PFSK-1 (cell line): ENCODE data around the gene TMA7B.

Source experiments
- FOXP2 ChIP-seq: optimal IDR thresholded peaks from 2 replicates; pipeline ENCODE3; 2011; ENCODE audit warnings: borderline replicate concordance, control low read depth, inconsistent platforms; ENCODE audit not compliant: insufficient read depth; ENCODE audit errors: extremely low read length, extremely low read depth
- POLR2AphosphoS5 ChIP-seq: IDR thresholded peaks from 2 replicates; pipeline ENCODE4 v1.6.1; 2012; ENCODE audit warnings: low read depth, mild to moderate bottlenecking, control low read depth, low read length, moderate library complexity
- SIN3A ChIP-seq: IDR thresholded peaks from 2 replicates; pipeline ENCODE4 v1.6.1; 2012; ENCODE audit warnings: mild to moderate bottlenecking, low read length, moderate library complexity, borderline replicate concordance; ENCODE audit not compliant: insufficient read depth
- TAF1 ChIP-seq: IDR thresholded peaks from 2 replicates; pipeline ENCODE4 v1.6.1; 2012; ENCODE audit warnings: low read length, control low read depth, borderline replicate concordance; ENCODE audit not compliant: insufficient read depth
- TF ChIP-seq, protein P1 (sequence below), 2 experiments: IDR thresholded peaks; 2 replicates each; pipeline versions ENCODE4 v1.6.1 to v1.8.0; 2011 to 2012; ENCODE audit warnings: low read depth in 2 of 2, low read length in 2 of 2, control low read depth in 1 of 2, inconsistent platforms in 1 of 2, mild to moderate bottlenecking in 1 of 2, moderate library complexity in 1 of 2; ENCODE audit not compliant: insufficient read depth in 1 of 2

Gene TMA7B

DNA sequence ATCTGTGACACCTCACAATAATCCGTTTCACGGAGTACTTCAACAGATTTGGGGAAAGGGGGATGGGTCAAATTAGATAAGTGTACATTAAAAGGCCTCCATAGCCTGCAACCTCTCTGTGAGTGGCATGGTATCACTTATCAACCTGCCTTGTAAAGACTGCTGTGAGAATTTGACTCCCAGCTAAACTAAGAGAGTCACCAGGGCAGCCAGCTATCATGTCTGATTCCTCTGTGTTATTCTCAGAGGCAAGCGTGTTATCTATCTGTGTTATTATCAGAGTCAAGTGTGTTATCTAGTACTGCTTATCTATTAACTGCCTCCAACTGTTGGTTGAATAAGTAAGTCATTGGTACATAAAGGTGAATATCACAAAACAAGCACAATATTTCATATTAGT is 30.5 kb downstream of the TMA7B start:
- TF ChIP-seq FOXP2 (no peak), POLR2AphosphoS5 (no peak), TAF1 (no peak)
- TF ChIP-seq, protein P1, sequence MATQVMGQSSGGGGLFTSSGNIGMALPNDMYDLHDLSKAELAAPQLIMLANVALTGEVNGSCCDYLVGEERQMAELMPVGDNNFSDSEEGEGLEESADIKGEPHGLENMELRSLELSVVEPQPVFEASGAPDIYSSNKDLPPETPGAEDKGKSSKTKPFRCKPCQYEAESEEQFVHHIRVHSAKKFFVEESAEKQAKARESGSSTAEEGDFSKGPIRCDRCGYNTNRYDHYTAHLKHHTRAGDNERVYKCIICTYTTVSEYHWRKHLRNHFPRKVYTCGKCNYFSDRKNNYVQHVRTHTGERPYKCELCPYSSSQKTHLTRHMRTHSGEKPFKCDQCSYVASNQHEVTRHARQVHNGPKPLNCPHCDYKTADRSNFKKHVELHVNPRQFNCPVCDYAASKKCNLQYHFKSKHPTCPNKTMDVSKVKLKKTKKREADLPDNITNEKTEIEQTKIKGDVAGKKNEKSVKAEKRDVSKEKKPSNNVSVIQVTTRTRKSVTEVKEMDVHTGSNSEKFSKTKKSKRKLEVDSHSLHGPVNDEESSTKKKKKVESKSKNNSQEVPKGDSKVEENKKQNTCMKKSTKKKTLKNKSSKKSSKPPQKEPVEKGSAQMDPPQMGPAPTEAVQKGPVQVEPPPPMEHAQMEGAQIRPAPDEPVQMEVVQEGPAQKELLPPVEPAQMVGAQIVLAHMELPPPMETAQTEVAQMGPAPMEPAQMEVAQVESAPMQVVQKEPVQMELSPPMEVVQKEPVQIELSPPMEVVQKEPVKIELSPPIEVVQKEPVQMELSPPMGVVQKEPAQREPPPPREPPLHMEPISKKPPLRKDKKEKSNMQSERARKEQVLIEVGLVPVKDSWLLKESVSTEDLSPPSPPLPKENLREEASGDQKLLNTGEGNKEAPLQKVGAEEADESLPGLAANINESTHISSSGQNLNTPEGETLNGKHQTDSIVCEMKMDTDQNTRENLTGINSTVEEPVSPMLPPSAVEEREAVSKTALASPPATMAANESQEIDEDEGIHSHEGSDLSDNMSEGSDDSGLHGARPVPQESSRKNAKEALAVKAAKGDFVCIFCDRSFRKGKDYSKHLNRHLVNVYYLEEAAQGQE (IDR thresholded peaks at IDR 0.05; ENCODE audit: insufficient read depth in 1 of 2, low read depth in 2 of 2, low read length in 2 of 2) = no peak

DNA sequence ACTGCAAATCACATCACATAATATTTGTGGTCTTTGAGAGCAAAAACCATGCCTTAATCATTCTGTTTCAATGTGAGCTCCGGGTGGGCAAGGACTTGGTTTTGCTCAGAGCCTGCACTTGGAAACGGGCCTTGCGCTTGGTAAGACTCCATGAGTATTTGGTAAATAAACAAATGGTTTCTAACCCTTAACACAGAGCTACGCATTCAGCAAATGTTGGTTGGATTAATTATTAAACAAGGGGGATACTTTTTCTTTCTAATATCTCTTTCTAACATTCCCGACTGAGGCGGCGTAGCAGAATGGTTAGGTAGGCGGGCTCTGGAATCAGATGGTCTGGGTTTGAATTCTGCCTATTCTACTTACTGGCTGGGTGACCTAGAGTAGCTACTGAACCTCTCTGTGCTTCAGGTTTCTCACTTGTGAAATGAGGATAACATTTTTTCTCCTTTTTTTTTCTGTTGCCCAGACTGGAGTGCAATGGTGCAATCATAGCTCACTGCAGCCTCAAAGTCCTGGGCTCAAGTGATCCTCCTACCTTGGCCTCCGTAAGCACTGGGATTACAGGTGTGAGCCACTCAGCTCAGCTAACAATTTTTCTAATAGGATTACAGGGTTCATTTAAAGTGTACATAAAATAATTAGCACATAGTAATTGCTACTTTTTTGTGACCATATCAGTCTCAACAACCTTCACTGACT is 31.1 kb downstream of the TMA7B start:
- TF ChIP-seq POLR2AphosphoS5 (no peak), FOXP2 (no peak), SIN3A (no peak)
- TF ChIP-seq, protein P1 (IDR thresholded peaks at IDR 0.05; ENCODE audit: insufficient read depth in 1 of 2, low read depth in 2 of 2, low read length in 2 of 2) = no peak

DNA sequence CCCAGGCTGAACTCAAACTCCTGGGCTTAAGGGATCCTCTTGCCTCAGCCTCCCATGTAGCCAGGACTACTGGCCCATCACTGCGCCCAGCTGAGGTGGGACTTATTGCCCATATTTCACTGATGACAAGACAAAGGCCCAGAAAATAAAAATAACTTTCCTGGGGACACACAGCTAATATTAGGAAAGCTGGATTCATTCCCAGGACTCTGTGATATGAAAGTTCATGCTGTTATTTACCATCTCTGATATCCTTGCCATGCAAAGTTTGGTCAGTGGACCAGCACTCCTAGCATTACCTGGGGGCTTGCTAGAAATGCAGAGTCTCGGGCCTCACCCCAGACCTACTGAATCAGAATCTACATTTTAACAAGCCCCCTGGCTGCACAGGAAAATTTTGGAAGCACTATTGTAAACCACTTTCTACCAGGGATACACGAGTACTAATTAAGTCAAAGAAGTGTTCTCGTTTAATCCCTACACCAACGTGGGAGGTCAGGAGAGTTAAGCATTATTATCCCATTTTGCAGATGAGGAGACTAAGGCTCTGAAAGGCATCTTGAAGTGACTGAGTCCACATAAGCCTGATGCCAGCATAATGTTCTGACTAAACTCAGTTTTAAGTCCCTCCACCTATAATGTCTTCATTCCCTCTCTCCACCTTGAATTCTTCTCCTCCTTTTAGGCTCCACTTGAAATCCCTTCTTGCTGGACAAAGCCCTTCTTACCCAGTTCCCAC is 32.1 kb downstream of the TMA7B start:
- TF ChIP-seq FOXP2 (no peak), SIN3A (no peak), TAF1 (no peak), POLR2AphosphoS5 (no peak)
- TF ChIP-seq, protein P1 (IDR thresholded peaks at IDR 0.05; ENCODE audit: insufficient read depth in 1 of 2, low read depth in 2 of 2, low read length in 2 of 2) = no peak

DNA sequence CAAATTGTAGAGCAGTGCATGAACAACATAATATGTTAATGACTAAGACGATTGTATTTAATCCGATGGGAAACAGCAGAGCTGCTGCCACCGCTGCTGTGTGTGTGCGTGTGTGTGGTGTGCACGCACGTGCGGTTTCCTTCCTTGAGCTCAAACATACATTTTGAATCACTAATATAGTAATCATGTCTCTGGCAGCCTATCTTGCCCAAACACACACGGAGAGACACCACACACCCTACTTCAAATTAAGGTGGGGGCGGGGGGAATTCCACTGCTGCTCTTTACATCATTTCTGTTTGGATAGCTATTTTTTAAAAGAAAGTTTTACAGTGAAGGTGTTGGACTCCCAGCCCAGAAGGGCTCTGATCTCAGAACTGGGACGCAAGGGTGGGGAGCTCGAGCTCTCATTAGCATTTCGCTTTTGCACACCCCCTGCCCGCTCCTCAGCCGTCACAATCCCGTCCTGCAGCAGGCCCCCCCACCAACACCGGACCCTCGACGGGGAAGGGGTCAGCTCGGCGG is 33.9 kb downstream of the TMA7B start:
- no peak for TF ChIP-seq POLR2AphosphoS5
- no peak for TF ChIP-seq SIN3A
- TF ChIP-seq FOXP2 = no peak
- no peak for TF ChIP-seq TAF1
- TF ChIP-seq, protein P1 (IDR thresholded peaks at IDR 0.05; ENCODE audit: insufficient read depth in 1 of 2, low read depth in 2 of 2, low read length in 2 of 2) = no peak
